NCI-H1092 treated with DMSO at 0.1 percent for 48 hours (cell line): ENCODE data around the gene FSTL4.

Experiments
- DNase-seq: peaks from one replicate; lab custom pipeline; 2025; lab: John Stamatoyannopoulos, UW

FSTL4 gene

DNA sequence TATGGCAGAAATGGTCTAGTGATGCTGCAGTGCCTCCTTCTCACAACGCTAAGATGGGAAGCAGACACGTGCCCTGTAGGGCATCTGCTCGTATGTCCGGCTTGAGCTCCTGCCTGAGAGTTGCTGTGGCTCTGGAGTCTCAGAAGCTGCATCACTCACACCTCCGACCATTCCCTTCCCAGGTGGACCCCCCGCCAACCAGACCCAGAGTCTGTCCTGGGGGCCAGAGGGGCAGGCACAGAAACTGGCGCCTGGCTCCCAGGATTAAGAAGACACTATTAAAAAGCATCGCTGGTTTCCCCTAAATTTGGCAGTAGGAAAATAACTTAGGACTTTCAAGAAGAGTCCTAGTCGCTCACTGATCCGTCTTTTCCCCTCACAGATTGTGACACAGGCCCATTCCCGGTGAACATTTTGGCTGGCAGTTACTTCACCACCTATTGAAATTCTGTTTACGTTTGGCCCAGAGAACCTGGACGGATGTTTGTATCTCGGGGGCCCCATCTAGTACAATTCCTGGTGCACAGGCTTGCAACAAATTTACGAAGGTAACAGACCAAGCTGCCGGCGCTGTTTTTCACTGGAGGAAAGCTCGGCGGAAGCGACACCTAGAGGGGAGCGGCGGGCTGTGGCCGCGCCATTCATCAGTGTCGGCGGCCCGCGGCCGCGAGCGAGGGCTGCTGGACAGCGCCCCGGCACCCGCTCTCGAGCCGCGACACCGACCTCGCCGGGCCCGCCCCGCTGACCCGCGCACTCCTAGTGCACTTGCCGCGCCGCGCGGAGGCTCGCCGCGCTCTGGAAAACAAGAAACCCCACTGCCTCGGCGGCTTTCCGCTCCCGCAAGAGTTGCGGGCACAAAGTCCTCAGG, 1.6 kb downstream of the FSTL4 start:
- peak; percentile 35 for DNase-seq

DNA sequence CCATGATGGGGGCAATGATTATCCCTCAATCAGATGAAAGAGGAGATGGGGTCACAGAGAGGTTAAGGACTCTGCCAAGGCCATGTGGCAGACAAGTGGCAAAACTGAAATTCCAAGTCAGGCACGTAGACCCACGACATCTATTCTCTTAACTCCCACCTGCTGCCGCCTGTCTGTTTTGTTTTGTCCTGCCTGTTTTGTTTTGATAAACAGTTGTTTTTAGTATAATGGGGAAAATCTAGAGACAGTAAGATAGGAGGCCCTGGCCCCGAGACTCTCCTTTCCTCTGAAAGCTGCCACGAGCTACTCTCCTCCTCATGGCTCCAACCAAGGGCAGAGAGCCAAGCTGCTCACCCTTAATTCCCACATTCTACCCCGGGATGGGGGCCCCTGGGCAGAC, 4.9 kb downstream of the FSTL4 start:
- DNase-seq: peak; percentile 59

- DNase-seq: no peak
These were observed 5.5 kb downstream of the FSTL4 start for GRCh38 chr5:133606835-133607234.

- no peak for DNase-seq
These were observed 7.0 kb downstream of the FSTL4 start for GRCh38 chr5:133605323-133605722.

DNA sequence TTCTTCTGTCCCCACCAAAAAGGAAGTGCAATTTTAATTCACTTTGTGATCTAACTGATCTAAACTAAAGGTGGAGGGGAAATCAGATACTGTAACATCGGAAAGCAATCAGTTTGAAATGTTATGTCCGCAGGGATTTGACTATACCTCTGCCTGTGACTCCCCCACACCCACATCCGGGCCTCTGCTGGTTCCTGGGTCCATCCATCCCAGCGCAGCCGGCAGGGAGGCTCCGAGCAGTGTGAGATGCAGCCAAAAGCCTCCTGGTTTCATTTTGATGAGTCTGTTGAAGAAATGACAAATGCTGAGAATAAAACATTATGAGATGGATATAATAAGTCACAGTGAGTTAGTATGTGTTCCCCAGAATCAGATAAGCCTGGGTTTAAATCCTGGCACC, 8.6 kb downstream of the FSTL4 start:
- DNase-seq: no peak

- no peak for DNase-seq
These were observed 9.4 kb downstream of the FSTL4 start for GRCh38 chr5:133602835-133603380.

GRCh38 chr5:133599600-133599999, 12.7 kb downstream of the FSTL4 start:
- DNase-seq: no peak

DNA sequence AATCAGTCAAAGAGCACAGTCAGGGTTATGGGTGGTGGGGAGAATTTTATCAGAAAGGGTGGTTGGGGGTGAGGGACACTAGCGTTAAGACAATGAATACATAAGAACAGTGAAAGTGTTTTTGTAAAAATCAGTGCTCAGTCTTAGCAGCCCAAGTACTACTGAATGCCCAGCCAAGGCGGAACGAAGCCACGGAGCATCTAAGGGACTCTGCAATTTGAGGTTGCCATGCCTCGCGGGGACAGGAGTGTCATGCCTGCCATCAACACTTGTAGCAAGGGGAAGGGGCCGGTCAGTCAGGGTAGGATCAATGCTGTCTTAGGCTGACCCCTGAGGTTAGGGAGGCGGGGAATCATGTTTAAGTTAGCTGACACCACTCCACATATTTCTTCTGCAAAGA, 13.3 kb downstream of the FSTL4 start:
- no peak for DNase-seq

GRCh38 chr5:133596049-133596448, 16.3 kb downstream of the FSTL4 start:
- no peak for DNase-seq

- no peak for DNase-seq
These were observed 16.9 kb downstream of the FSTL4 start for GRCh38 chr5:133595465-133595864.

DNA sequence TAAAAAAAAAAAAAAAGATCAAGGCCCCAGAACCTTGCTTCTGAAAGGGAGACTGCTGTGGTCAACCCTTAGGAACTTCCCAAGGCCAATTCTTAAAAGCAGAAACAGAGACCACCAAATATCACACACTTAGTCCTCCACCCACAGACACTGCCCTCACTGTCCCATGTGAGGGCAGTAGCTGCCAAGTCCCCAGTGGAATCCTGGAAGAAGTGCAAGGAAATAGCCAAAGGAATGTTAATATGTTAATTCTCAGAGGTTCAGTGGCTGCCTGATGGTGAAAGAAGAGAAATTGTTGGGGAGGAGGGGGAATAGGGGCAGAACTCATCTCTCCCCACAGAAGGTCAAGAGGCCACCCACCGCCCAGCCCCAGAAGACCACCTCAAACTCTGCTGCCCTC, 23.1 kb downstream of the FSTL4 start:
- no peak for DNase-seq

DNA sequence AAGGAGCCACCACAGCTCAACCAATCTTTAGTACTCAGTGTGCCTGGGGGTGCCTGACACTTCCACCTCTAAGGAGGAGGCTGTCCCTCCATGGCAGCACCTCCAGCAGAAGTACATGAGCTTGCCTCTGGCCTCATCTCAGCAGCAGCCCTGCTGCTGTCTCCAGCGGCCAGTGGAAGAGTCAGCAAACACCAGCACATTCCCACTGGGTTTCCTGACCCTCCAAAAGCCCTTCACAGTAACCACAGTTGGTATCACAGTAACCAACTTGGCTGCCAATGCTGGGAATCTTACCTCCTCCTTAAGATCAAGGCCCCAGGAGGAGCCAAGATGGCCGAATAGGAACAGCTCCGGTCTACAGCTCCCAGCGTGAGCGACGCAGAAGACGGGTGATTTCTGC, 29.4 kb downstream of the FSTL4 start:
- DNase-seq: no peak

DNA sequence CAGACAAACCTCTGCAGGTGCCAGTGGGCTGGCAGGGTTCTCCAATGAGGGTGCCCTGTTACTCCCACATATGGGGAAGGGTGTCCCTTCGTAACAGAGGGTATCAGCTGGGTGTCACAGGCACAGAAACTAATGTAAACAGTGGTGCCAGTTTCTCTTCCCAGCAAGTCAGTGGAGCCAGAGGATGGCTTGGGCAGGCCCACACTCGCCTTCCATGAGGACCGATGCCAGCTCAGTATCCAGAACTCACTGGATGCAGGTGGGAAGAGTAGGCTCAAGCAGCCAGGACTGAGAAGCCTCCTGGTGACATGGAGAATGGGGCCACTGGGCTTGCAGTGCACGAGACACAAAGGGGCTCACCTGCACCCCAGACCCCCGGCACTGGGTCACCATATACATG, 30.4 kb downstream of the FSTL4 start:
- DNase-seq: no peak

- no peak for DNase-seq
These were observed 31.0 kb downstream of the FSTL4 start for GRCh38 chr5:133581348-133581747.

DNA sequence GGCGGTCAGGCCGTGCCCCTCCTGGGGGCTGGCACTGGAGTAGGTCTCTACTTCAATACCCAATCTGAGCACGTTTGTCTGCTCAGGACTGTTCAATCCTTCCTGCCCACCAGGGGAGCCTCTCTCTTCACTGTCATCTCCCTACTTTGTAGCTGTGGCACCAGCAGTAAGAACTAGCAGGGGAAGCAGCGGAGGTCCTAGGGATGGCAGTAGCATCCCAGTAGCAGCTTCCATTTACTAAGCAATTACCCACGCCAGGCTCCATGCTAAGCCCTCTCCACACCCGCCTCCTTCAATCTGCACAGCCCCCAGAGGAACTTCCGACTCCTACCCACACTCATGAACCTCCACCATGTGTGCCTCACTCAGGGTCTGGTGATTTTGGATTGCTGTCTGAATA, 31.7 kb downstream of the FSTL4 start:
- no peak for DNase-seq

DNA sequence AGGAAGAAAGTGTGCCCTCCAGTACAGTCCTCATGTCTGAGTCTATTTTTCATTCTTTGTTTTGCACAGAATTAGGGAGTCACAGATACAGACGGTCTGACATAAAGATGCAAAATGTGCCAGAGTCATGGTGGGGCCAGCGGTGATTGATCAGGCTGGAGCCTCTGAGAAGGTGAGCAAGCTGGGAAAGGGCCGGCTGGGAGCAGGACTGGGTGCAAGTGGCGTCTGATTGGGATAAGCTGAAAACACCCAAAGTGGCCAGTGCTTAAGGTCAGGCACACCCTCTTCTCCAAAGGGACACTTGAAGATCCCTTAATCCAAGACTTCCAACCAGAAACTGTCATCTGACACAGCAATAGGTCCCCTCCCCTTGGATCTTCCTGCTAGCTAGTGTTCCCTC, 32.6 kb downstream of the FSTL4 start:
- no peak for DNase-seq

DNA sequence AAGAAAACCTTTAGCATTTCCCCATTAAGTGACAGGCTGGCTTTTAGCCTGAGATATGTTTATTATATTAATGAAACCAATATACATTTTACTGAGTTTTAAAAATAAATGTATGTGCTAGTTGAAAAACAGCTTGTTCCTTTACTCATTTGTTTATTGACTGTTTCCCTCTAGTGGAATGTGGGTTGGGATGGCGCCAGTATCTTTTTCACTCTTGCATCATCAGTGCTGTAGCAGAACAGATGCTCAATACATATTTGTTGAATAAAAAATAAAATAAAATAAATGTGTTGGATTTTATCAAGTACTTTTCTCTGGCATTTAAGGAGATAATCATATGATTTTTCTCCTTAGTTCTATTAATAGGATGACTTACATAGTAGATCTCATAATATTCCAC, 43.0 kb downstream of the FSTL4 start:
- DNase-seq: no peak

DNA sequence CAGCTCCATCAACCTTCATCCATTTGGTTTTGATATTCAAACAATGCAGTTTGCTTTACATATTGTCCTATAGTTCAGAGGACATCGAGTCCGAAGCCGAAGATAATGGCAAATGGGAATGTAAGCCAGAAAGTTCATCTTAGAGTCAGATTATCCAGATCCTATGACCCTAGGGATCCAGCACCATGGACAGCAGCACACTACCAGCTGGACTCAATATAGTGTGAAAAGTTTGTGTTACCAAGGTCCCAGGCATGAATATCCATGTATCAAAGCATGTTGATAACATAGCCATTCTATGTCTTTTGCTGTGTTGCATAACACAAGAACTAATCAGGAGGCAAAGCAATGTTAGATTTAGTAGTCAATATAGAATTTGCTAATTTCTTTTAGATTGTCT, 46.3 kb downstream of the FSTL4 start:
- DNase-seq: no peak

- DNase-seq: no peak
These were observed 47.3 kb downstream of the FSTL4 start for GRCh38 chr5:133564921-133565565.

DNA sequence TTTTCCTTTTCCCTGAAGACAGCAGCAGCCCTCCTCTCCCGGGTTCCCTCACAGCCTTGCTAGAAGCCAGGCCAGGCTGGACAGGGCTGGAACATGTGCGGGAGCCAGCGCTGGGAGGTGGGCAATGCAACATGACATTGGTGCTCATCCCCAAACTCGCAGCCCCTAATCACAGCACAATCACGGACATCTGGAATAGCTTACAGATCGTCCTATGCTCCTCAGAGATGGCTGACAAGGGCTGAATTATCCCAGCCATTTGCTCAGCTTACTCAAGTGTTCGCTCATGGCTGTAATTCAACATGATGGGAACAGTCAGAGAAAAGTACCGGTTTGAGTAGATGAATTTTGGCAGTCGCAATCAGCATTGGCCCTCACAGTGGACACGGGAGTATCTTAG, 49.8 kb downstream of the FSTL4 start:
- no peak for DNase-seq

DNA sequence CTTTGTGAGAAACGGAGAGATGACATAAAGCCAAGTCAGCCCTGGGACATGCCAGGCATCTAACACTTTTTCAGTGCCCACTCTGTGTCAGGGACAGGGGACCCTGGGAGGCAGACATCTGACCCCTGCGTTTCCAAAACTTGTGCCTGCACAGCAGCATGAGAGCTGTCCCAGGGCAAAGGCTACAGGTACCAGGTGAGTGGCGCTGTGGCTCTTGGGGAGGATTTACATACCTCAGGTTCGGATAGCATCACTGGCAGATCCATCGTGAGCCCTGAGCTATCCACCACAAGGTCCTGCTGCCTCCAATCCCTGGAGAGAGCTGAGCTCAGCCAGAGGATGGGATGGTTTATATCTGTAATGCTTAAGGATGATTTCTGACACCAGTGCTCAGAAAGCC, 52.4 kb downstream of the FSTL4 start:
- no peak for DNase-seq

- DNase-seq: no peak
These were observed 55.8 kb downstream of the FSTL4 start for GRCh38 chr5:133556551-133556950.

GRCh38 chr5:133554279-133554678, 58.1 kb downstream of the FSTL4 start:
- DNase-seq: no peak
